Activated B cell treated with CpG ODN at 0.5 μM for 24 hours (primary cell): ENCODE results near the gene SPNS3. TPM values are rescaled to one million over a fixed set of nuclear protein-coding genes. Genes with fewer than 3 reads are reported as not detected.

ENCODE experiments used
- ATAC-seq: fragments of 200-7000 bp; cut with Tn5 transposase; one replicate; pipeline ENCODE4 v1.10.0; 2021; ENCODE audit warnings: low read depth, mild to moderate bottlenecking, moderate library complexity
- CTCF ChIA-PET: fragments of 350-600 bp; sonication (Branson Sonifier 250); formaldehyde crosslinking; loops from one replicate; lab custom pipeline; 2021; ENCODE audit warnings: antibody characterized with exemption; lab: Charles Lee
- POLR2A ChIA-PET: fragments of 350-600 bp; sonication (Branson Sonifier 250); formaldehyde crosslinking; loops from one replicate; lab custom pipeline; 2021; ENCODE audit warnings: antibody characterized with exemption; lab: Charles Lee
- DNase-seq: peaks from one replicate; pipeline ENCODE4 v3.0.0; 2022
- H3K27ac Mint-ChIP-seq: one replicate; pipeline ENCODE4 v1.8.0; 2020; ENCODE audit warnings: mixed read lengths
- H3K27me3 Mint-ChIP-seq: one replicate; pipeline ENCODE4 v1.8.0; 2021; ENCODE audit warnings: mixed read lengths
- H3K36me3 Mint-ChIP-seq: one replicate; pipeline ENCODE4 v1.8.0; 2021; ENCODE audit warnings: low read depth, mixed read lengths
- H3K4me1 Mint-ChIP-seq: one replicate; pipeline ENCODE4 v1.8.0; 2021; ENCODE audit warnings: mixed read lengths
- H3K4me3 Mint-ChIP-seq: one replicate; pipeline ENCODE4 v1.8.0; 2020; ENCODE audit warnings: mild to moderate bottlenecking, mixed read lengths
- H3K9me3 Mint-ChIP-seq: one replicate; pipeline ENCODE4 v1.8.0; 2020; ENCODE audit warnings: mixed read lengths
- CTCF ChIP-seq: fragments of 200-600 bp; IDR thresholded peaks from one replicate; pipeline ENCODE4 v1.8.0; 2022; ENCODE audit warnings: antibody characterized with exemption, mild to moderate bottlenecking
- intact Hi-C: fragments of 100-400 bp; cut with micrococcal nuclease; formaldehyde crosslinking; loops from one replicate; pipeline ENCODE4 v1.15.1; 2024
- total RNA-seq: library from RNA; stranded (reverse); gene quantifications from 2 replicates; pipeline ENCODE4 v1.2.3, GENCODE V29; 2022

Gene SPNS3, protein sequence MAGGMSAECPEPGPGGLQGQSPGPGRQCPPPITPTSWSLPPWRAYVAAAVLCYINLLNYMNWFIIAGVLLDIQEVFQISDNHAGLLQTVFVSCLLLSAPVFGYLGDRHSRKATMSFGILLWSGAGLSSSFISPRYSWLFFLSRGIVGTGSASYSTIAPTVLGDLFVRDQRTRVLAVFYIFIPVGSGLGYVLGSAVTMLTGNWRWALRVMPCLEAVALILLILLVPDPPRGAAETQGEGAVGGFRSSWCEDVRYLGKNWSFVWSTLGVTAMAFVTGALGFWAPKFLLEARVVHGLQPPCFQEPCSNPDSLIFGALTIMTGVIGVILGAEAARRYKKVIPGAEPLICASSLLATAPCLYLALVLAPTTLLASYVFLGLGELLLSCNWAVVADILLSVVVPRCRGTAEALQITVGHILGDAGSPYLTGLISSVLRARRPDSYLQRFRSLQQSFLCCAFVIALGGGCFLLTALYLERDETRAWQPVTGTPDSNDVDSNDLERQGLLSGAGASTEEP
- 1.1 and 2.5 TPM in 2 replicates for total RNA-seq

GRCh38 chr17:4433515-4434031 is at the start of gene SPNS3:
Gene SPNS3 (plus strand): TSS chr17:4433940. CDS start chr17:4433968, 28 bp downstream.
- Mint-ChIP-seq H3K27ac (no peak within 1 kb of the TSS), H3K27me3 (peaks cover 3% of the 10 kb centered on the region), H3K4me1 (peaks cover 19% of the 10 kb centered on the region), H3K4me3 (peak within 1 kb of the TSS; percentile 55), H3K9me3 (no peaks in the 10 kb centered on the region), H3K36me3 (no peaks in the 10 kb centered on the region)
- intact Hi-C loops = no loop called here
- DNase-seq = peak; percentile 26
- TF ChIP-seq CTCF = no peak
- peak; percentile 80 for ATAC-seq
- ChIA-PET CTCF (no interaction called here), POLR2A (no interaction called here)

DNA sequence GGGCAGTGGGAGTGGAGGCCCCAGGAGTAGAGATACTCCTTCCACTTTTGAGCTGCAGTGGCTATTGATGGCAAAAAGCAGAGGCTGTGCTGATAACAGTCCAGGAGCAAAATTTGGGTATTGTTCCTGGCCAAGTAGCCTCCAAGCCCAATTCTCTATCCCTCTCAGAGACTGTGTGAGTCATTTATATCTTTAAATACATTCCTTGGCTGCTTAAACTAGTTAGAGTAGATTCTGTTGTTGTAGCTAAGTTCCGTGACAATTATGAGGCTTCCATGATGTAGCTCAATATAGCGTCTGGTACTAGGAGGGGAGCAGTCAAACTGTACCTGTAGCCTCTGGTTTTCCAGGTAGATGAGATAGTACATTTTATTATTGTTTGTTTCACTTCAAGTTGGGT is 47.3 kb upstream of the SPNS3 start:
- DNase-seq (no peak), ATAC-seq (no peak)
- H3K36me3 Mint-ChIP-seq = no peaks in the 10 kb centered on the region
- no peak overlapping the region for H3K27ac Mint-ChIP-seq
- H3K4me1 Mint-ChIP-seq = peaks cover 5% of the 10 kb centered on the region
- H3K4me3 Mint-ChIP-seq = no peak overlapping the region
- ChIA-PET POLR2A (interaction anchor here (0.7 to 2.7 kb wide), 3 partner anchors 9 to 40 kb away, joined by 4 to 8 read pairs (median 7); no protein-coding TSS in a partner anchor), CTCF (no interaction called here)
- TF ChIP-seq CTCF = no peak
- intact Hi-C loops = no loop called here
- no peaks in the 10 kb centered on the region for H3K9me3 Mint-ChIP-seq
- H3K27me3 Mint-ChIP-seq = no peaks in the 10 kb centered on the region

DNA sequence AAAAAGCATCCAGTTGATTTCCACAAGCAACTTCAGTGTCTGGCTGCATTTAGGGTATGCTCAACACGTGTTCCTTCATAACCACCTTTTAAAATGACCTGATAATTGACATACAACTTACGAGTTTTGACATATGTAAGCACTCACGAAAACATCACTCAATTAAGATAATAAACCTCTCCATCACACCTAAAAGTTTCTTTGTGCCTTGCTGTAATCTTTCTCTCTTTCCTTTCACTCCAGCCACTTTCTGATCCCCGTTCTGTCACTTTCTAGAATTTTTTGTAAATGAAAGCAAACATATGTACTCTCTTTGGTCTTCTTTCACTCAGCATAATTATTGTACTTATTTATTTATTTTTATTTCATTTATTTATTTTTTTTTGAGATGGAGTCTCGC is 46.6 kb upstream of the SPNS3 start:
- Mint-ChIP-seq H3K27ac (no peak overlapping the region), H3K9me3 (no peaks in the 10 kb centered on the region), H3K4me1 (peaks cover 2% of the 10 kb centered on the region), H3K36me3 (no peaks in the 10 kb centered on the region), H3K27me3 (no peaks in the 10 kb centered on the region), H3K4me3 (no peak overlapping the region)
- no peak for TF ChIP-seq CTCF
- intact Hi-C loops = no loop called here
- no peak for DNase-seq
- ChIA-PET CTCF (no interaction called here), POLR2A (interaction anchor here (0.7 to 2.7 kb wide), 3 partner anchors 9 to 41 kb away, joined by 4 to 8 read pairs (median 7); no protein-coding TSS in a partner anchor)
- ATAC-seq = no peak

DNA sequence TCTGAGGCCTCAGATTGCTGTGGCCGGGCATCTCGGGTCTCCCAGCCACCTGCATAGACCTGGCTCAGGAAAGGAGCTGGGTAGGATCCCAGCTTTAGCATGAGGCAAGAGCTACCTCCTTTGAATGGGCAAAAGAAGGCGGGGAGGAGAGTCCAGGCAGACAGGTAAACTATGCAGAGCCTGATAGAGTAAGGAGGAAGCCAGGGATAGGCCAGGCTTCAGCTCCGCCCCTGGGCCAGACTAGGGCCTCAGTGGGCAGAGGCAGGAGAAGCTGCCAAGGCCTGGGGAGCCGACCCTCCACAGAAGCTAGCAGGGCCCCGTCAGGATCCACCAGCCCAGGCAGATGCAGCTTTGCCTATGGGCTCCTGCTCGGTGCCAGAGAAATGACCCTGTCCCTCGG is 44.7 kb upstream of the SPNS3 start:
- no peak for DNase-seq
- Mint-ChIP-seq H3K27ac (no peak overlapping the region), H3K4me3 (no peak overlapping the region), H3K4me1 (peaks cover 16% of the 10 kb centered on the region), H3K27me3 (no peaks in the 10 kb centered on the region), H3K36me3 (no peaks in the 10 kb centered on the region), H3K9me3 (no peaks in the 10 kb centered on the region)
- intact Hi-C loops = no loop called here
- no peak for TF ChIP-seq CTCF
- ChIA-PET CTCF (no interaction called here), POLR2A (interaction anchor here (0.7 kb wide), 1 partner anchor 126 kb away, joined by 3 read pairs; no protein-coding TSS in a partner anchor)
- ATAC-seq = no peak

- Mint-ChIP-seq H3K4me3 (peak overlapping the region; percentile 24), H3K4me1 (peaks cover 55% of the 10 kb centered on the region), H3K27me3 (no peaks in the 10 kb centered on the region), H3K9me3 (no peaks in the 10 kb centered on the region), H3K27ac (peak overlapping the region; percentile 60), H3K36me3 (no peaks in the 10 kb centered on the region)
- TF ChIP-seq CTCF = no peak
- ChIA-PET CTCF (interaction anchor here (1.0 kb wide), 1 partner anchor 11 kb away, joined by 3 read pairs; no protein-coding TSS in a partner anchor), POLR2A (interaction anchor here (1.0 to 1.5 kb wide), 3 partner anchors 14 to 28 kb away, joined by 3 to 4 read pairs (median 4); partner anchors contain the start of gene UBE2G1)
- no peak for ATAC-seq
- intact Hi-C loops = no loop called here
- DNase-seq = no peak
Measured at GRCh38 chr17:4393806-4394205, 39.9 kb upstream of the SPNS3 start.
